Naive B cell (primary cell): ENCODE measurements around the gene COL13A1. TPM values are rescaled to one million over a fixed set of nuclear protein-coding genes. Genes with fewer than 3 reads are reported as not detected.
A peak's percentile ranks its signal among the peaks of the same experiment; 100 is the strongest.

Experiments
- ATAC-seq, 2 donors: fragments of 150-1000 bp; cut with Tn5 transposase; 2 replicates each; pipeline ENCODE4 v1.10.0; 2021; ENCODE audit warnings: low read depth in 2 of 2, mild to moderate bottlenecking in 2 of 2, moderate library complexity in 2 of 2
- DNase-seq: peaks from one replicate; pipeline ENCODE4 v3.0.0; 2022
- H3K27ac Mint-ChIP-seq, 6 donors: one replicate each; pipeline ENCODE4 v1.8.0; 2020 to 2022; ENCODE audit warnings: mild to moderate bottlenecking in 6 of 6, mixed read lengths in 6 of 6, moderate library complexity in 5 of 6, inconsistent platforms in 2 of 6
- H3K27me3 Mint-ChIP-seq, 3 donors: one replicate each; pipeline ENCODE4 v1.8.0; 2021 to 2022; ENCODE audit warnings: mixed read lengths in 3 of 3, mild to moderate bottlenecking in 1 of 3
- H3K36me3 Mint-ChIP-seq, 2 donors: one replicate each; pipeline ENCODE4 v1.8.0; 2020 to 2022; ENCODE audit warnings: mixed read lengths in 2 of 2, inconsistent platforms in 1 of 2, mild to moderate bottlenecking in 1 of 2
- H3K4me1 Mint-ChIP-seq, 3 donors: one replicate each; pipeline ENCODE4 v1.8.0; 2020 to 2022; ENCODE audit warnings: mixed read lengths in 3 of 3, inconsistent platforms in 1 of 3, mild to moderate bottlenecking in 1 of 3, moderate library complexity in 1 of 3
- H3K4me3 Mint-ChIP-seq, 8 donors: one replicate each; pipeline ENCODE4 v1.8.0; 2020 to 2022; ENCODE audit warnings: mild to moderate bottlenecking in 8 of 8, mixed read lengths in 8 of 8, moderate library complexity in 8 of 8, inconsistent platforms in 2 of 8
- H3K9me3 Mint-ChIP-seq, 7 donors: one replicate each; pipeline ENCODE4 v1.8.0; 2020 to 2022; ENCODE audit warnings: mixed read lengths in 7 of 7, mild to moderate bottlenecking in 5 of 7, inconsistent platforms in 2 of 7, moderate library complexity in 1 of 7
- polyA plus RNA-seq, 6 donors: library from polyadenylated mRNA; unstranded; fragments of 300-500 nt; fragmentation: Illumina TruSeq; gene quantifications; one replicate each; pipeline ENCODE4 v1.2.3, GENCODE V29; 2021; ENCODE audit warnings: low read depth in 6 of 6

COL13A1 gene
- polyA plus RNA-seq, 6 donors from 2014 or later = not detected

- Mint-ChIP-seq H3K4me1 (no peaks in the 10 kb centered on the region), H3K9me3 (peaks cover 0 to 7% (median 3%) of the 10 kb centered on the region in 7 donors), H3K27me3 (peaks cover 4 to 23% (median 4%) of the 10 kb centered on the region in 3 donors), H3K36me3 (peaks cover 0 to 1% of the 10 kb centered on the region in 2 donors), H3K27ac (no peak overlapping the region), H3K4me3 (no peak overlapping the region)
- ATAC-seq (no peak), DNase-seq (no peak)
These were observed 186.4 kb downstream of the COL13A1 start for GRCh38 chr10:69988094-69988493.

GRCh38 chr10:69991151-69991550, 189.4 kb downstream of the COL13A1 start:
- Mint-ChIP-seq H3K4me3 (no peak overlapping the region), H3K4me1 (peaks cover 0 to 4% (median 0%) of the 10 kb centered on the region in 3 donors), H3K27me3 (peaks cover 0 to 14% (median 7%) of the 10 kb centered on the region in 3 donors), H3K27ac (no peak overlapping the region), H3K9me3 (peaks cover 0 to 7% (median 0%) of the 10 kb centered on the region in 7 donors), H3K36me3 (no peaks in the 10 kb centered on the region)
- DNase-seq (no peak), ATAC-seq (no peak)

GRCh38 chr10:69994262-69994661, 192.6 kb downstream of the COL13A1 start:
- Mint-ChIP-seq H3K27ac (no peak overlapping the region), H3K9me3 (peaks cover 0 to 7% (median 0%) of the 10 kb centered on the region in 7 donors), H3K4me1 (peaks cover 0 to 4% (median 0%) of the 10 kb centered on the region in 3 donors), H3K36me3 (no peaks in the 10 kb centered on the region), H3K4me3 (no peak overlapping the region), H3K27me3 (peaks cover 4 to 11% (median 11%) of the 10 kb centered on the region in 3 donors)
- DNase-seq (no peak), ATAC-seq (no peak)

- DNase-seq = no peak
- Mint-ChIP-seq H3K27ac (no peak overlapping the region), H3K9me3 (peaks cover 0 to 7% (median 0%) of the 10 kb centered on the region in 7 donors), H3K36me3 (no peaks in the 10 kb centered on the region), H3K4me3 (no peak overlapping the region), H3K4me1 (peaks cover 0 to 4% (median 0%) of the 10 kb centered on the region in 3 donors), H3K27me3 (peaks cover 0 to 17% (median 11%) of the 10 kb centered on the region in 3 donors)
- ATAC-seq = no peak
These were observed 194.9 kb downstream of the COL13A1 start for GRCh38 chr10:69996611-69997010.

- Mint-ChIP-seq H3K4me1 (no peaks in the 10 kb centered on the region), H3K27ac (no peak overlapping the region), H3K9me3 (peaks cover 0 to 16% (median 5%) of the 10 kb centered on the region in 7 donors), H3K4me3 (peak overlapping the region in 1 of 8 donors; percentile 12), H3K36me3 (no peaks in the 10 kb centered on the region), H3K27me3 (peaks cover 0 to 20% (median 19%) of the 10 kb centered on the region in 3 donors)
- DNase-seq (no peak), ATAC-seq (no peak)
These were observed 198.6 kb downstream of the COL13A1 start for GRCh38 chr10:70000262-70000661.

GRCh38 chr10:70007116-70007820, 205.6 kb downstream of the COL13A1 start:
- H3K9me3 Mint-ChIP-seq = peaks cover 7 to 37% (median 13%) of the 10 kb centered on the region in 7 donors
- H3K36me3 Mint-ChIP-seq = no peaks in the 10 kb centered on the region
- H3K4me3 Mint-ChIP-seq = no peak overlapping the region
- no peaks in the 10 kb centered on the region for H3K4me1 Mint-ChIP-seq
- H3K27ac Mint-ChIP-seq = no peak overlapping the region
- H3K27me3 Mint-ChIP-seq = peaks cover 25 to 57% (median 49%) of the 10 kb centered on the region in 3 donors
- ATAC-seq (no peak), DNase-seq (no peak)

Other genes starting within 250 kb of the COL13A1 start
- gene NEUROG3, start 228.5 kb upstream of the COL13A1 start, polyA plus RNA-seq = not detected
- gene FAM241B, start 171.7 kb upstream of the COL13A1 start, polyA plus RNA-seq = 1 to 10 TPM in 1 of 6 donors, under 1 TPM in 3, not detected in 2; 0.34 to 1.9 (median 0.54) TPM